Loucy (cell line): ENCODE results near the gene DUS2.

Source experiments
- H2AFZ ChIP-seq: fragments of 200-600 bp; sonication (generic); 2 replicates; pipeline ENCODE4 v1.6.0; 2016; ENCODE audit warnings: antibody characterized with exemption, mild to moderate bottlenecking, low read length, moderate library complexity
- H3F3A ChIP-seq: fragments of 200-600 bp; 2 replicates; pipeline ENCODE4 v1.6.0; 2016; ENCODE audit warnings: antibody characterized with exemption, low read depth, mild to moderate bottlenecking
- H3K27me3 ChIP-seq: fragments of 200-600 bp; sonication (generic); 2 replicates; pipeline ENCODE4 v1.6.1; 2014; ENCODE audit warnings: low read length, mild to moderate bottlenecking; ENCODE audit not compliant: insufficient read depth, poor library complexity, severe bottlenecking
- H3K36me3 ChIP-seq: fragments of 200-600 bp; sonication (generic); 2 replicates; pipeline ENCODE4 v1.6.1; 2016; ENCODE audit warnings: low read length; ENCODE audit not compliant: insufficient read depth
- H3K4me1 ChIP-seq: fragments of 200-600 bp; sonication (generic); 2 replicates; pipeline ENCODE4 v1.5.1; 2014; ENCODE audit warnings: low read length, mild to moderate bottlenecking; ENCODE audit not compliant: insufficient read depth, poor library complexity, severe bottlenecking
- H3K4me2 ChIP-seq: fragments of 200-600 bp; sonication (generic); 2 replicates; pipeline ENCODE4 v1.6.0; 2014; ENCODE audit warnings: antibody characterized with exemption, low read length, low read depth, mild to moderate bottlenecking; ENCODE audit not compliant: poor library complexity, severe bottlenecking
- H3K4me3 ChIP-seq: fragments of 200-600 bp; sonication (generic); 2 replicates; pipeline ENCODE4 v1.5.1; 2014; ENCODE audit warnings: low read length, mild to moderate bottlenecking, mixed read lengths; ENCODE audit not compliant: poor library complexity, severe bottlenecking
- H3K79me2 ChIP-seq: fragments of 200-600 bp; sonication (generic); 2 replicates; pipeline ENCODE4 v1.6.1; 2014; ENCODE audit warnings: low read length; ENCODE audit not compliant: insufficient read depth
- H3K9ac ChIP-seq: fragments of 200-600 bp; sonication (generic); 2 replicates; pipeline ENCODE4 v1.6.0; 2014; ENCODE audit warnings: mild to moderate bottlenecking, low read depth, low read length, moderate library complexity; ENCODE audit not compliant: poor library complexity, severe bottlenecking
- H3K9me2 ChIP-seq: fragments of 200-600 bp; sonication (generic); replicated peaks from 2 replicates; pipeline ENCODE4 v1.6.1; 2016; ENCODE audit warnings: low read depth, low read length, mixed read lengths
- H3K9me3 ChIP-seq: fragments of 200-600 bp; sonication (generic); 2 replicates; pipeline ENCODE4 v1.6.1; 2014; ENCODE audit warnings: mild to moderate bottlenecking, antibody characterized with exemption, low read length, low read depth; ENCODE audit not compliant: insufficient read depth
- H4K20me1 ChIP-seq: fragments of 200-600 bp; sonication (generic); 2 replicates; pipeline ENCODE4 v1.6.0; 2014; ENCODE audit warnings: antibody characterized with exemption, low read length, mild to moderate bottlenecking; ENCODE audit not compliant: insufficient read depth, poor library complexity, severe bottlenecking
- EZH2phosphoT487 ChIP-seq: fragments of 200-600 bp; IDR thresholded peaks from 2 replicates; pipeline ENCODE4 v1.6.1; 2018; ENCODE audit warnings: antibody characterized with exemption, mild to moderate bottlenecking, moderate library complexity, borderline replicate concordance
- TF ChIP-seq, protein P1 (sequence below): fragments of 200-600 bp; sonication (generic); conservative IDR thresholded peaks from 2 replicates; pipeline ENCODE4 v1.5.1; 2014; ENCODE audit warnings: mild to moderate bottlenecking, antibody characterized with exemption, low read length

DUS2 gene

GRCh38 chr16:68084504-68085258 lies 61.6 kb downstream of the DUS2 start:
- peaks cover 60% of the 10 kb centered on the region for H3K4me1 ChIP-seq
- TF ChIP-seq, protein P1, sequence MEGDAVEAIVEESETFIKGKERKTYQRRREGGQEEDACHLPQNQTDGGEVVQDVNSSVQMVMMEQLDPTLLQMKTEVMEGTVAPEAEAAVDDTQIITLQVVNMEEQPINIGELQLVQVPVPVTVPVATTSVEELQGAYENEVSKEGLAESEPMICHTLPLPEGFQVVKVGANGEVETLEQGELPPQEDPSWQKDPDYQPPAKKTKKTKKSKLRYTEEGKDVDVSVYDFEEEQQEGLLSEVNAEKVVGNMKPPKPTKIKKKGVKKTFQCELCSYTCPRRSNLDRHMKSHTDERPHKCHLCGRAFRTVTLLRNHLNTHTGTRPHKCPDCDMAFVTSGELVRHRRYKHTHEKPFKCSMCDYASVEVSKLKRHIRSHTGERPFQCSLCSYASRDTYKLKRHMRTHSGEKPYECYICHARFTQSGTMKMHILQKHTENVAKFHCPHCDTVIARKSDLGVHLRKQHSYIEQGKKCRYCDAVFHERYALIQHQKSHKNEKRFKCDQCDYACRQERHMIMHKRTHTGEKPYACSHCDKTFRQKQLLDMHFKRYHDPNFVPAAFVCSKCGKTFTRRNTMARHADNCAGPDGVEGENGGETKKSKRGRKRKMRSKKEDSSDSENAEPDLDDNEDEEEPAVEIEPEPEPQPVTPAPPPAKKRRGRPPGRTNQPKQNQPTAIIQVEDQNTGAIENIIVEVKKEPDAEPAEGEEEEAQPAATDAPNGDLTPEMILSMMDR = no peak
- no peak for TF ChIP-seq EZH2phosphoT487
- H3K9me2 ChIP-seq = no peaks in the 10 kb centered on the region
- no peaks in the 10 kb centered on the region for H3K36me3 ChIP-seq
- no peaks in the 10 kb centered on the region for H3K9me3 ChIP-seq
- peak overlapping the region; percentile 85 for H3K4me2 ChIP-seq
- peak overlapping the region; percentile 88 for H3K4me3 ChIP-seq
- no peaks in the 10 kb centered on the region for H3K27me3 ChIP-seq
- peaks cover 71% of the 10 kb centered on the region for H3K79me2 ChIP-seq
- H3F3A ChIP-seq = peaks cover 9% of the 10 kb centered on the region; the same call in 1 of the 2 replicates
- H4K20me1 ChIP-seq = peaks cover 42% of the 10 kb centered on the region
- peak overlapping the region; percentile 68 for H2AFZ ChIP-seq
- peak overlapping the region; percentile 99 for H3K9ac ChIP-seq

DNA sequence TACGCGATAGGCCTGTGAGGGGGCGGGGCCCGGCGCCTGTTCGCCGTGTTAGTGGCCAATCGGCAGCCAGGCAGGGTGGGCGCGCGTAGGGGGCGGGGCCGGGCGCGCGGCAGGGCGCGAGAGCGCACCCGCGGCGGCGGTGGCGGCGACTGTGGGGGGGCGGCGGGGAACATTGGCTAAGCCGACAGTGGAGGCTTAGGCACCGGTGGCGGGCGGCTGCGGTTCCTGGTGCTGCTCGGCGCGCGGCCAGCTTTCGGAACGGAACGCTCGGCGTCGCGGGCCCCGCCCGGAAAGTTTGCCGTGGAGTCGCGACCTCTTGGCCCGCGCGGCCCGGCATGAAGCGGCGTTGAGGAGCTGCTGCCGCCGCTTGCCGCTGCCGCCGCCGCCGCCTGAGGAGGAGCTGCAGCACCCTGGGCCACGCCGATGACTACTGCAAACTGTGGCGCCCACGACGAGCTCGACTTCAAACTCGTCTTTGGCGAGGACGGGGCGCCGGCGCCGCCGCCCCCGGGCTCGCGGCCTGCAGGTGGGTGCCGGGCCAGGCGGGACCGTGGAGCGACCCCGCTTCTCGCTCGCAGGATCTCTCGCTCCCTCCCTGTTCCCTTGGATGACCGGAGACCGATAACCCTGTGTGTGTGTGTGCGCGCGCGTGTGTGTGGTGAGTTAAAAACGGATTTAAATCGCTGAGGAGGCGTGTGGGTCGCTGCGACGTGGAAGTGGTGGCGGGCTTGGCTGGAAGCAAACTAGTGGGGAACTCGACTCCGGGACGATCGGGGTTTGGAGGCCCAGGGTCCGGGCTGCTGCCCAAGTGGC lies 62.4 kb downstream of the DUS2 start, which contains the start of gene NFATC3:
Gene NFATC3 (plus strand): TSS at position 112 of the 813 bp plus-strand sequence. CDS start 312 bp downstream, at position 424.
- Histone ChIP-seq H4K20me1 (peaks cover 50% of the 10 kb centered on the region), H3K36me3 (no peaks in the 10 kb centered on the region), H3K9me3 (no peaks in the 10 kb centered on the region), H3K9ac (peak within 1 kb of the TSS; percentile 99), H3K9me2 (no peaks in the 10 kb centered on the region), H3K27me3 (no peaks in the 10 kb centered on the region), H2AFZ (peak within 1 kb of the TSS; percentile 68), H3K79me2 (peaks cover 79% of the 10 kb centered on the region), H3F3A (peaks cover 5% of the 10 kb centered on the region; the same call in 1 of the 2 replicates), H3K4me3 (peak within 1 kb of the TSS; percentile 88), H3K4me2 (peak within 1 kb of the TSS; percentile 85), H3K4me1 (peaks cover 60% of the 10 kb centered on the region)
- TF ChIP-seq, protein P1 = no peak
- no peak for TF ChIP-seq EZH2phosphoT487

GRCh38 chr16:68086336-68086841 lies 63.3 kb downstream of the DUS2 start:
- Histone ChIP-seq H3K27me3 (no peaks in the 10 kb centered on the region), H3K36me3 (no peaks in the 10 kb centered on the region), H2AFZ (no peak overlapping the region), H3K9me3 (no peaks in the 10 kb centered on the region), H3K9me2 (no peaks in the 10 kb centered on the region), H3K9ac (peak overlapping the region; percentile 94), H3K79me2 (peaks cover 85% of the 10 kb centered on the region), H3K4me2 (peak overlapping the region; percentile 82), H4K20me1 (peaks cover 59% of the 10 kb centered on the region), H3K4me1 (peaks cover 62% of the 10 kb centered on the region), H3F3A (0 out of 2 replicates have a peak, but pooled peaks cover 3% of the 10 kb centered on the region), H3K4me3 (peak overlapping the region; percentile 86)
- TF ChIP-seq EZH2phosphoT487 = no peak
